NCI-H460 (cell line): Measurements from ENCODE around the gene TBCE. TPM values are rescaled to one million over a fixed set of nuclear protein-coding genes. Genes with fewer than 3 reads are reported as not detected.
"Not testable (repeated sequence)": the region's sequence is repeated elsewhere in the genome, so short reads cannot be mapped to it uniquely, and the experiment has no call there.

Source experiments
- DNase-seq: peaks from one replicate; pipeline ENCODE4 v3.0.0-alpha.2; 2016; ENCODE audit warnings: low read depth; ENCODE audit errors: extremely low read depth
- total RNA-seq: library from RNA; depleted of rRNA; stranded (reverse); fragments of >200 nt; shearing (Covaris generic); gene quantifications from 2 replicates; pipeline ENCODE4 v1.2.3, GENCODE V29; 2014

The TBCE gene
- total RNA-seq, 1 experiment from 2014 or later: 73.3 TPM

GRCh38 chr1:235448616-235449015 is 81.4 kb downstream of the TBCE start:
- DNase-seq: no peak

- no peak for DNase-seq
Observed at GRCh38 chr1:235450433-235450832, 83.2 kb downstream of the TBCE start.

- DNase-seq: no peak
Observed at GRCh38 chr1:235450886-235451483, 83.8 kb downstream of the TBCE start.

- DNase-seq: no peak
Observed at GRCh38 chr1:235454021-235454420, 86.8 kb downstream of the TBCE start.

- DNase-seq: no peak
Observed at GRCh38 chr1:235455097-235455496, 87.9 kb downstream of the TBCE start.

GRCh38 chr1:235455823-235456222 is 88.6 kb downstream of the TBCE start:
- DNase-seq: no peak

- not testable (repeated sequence) for DNase-seq
Observed at GRCh38 chr1:235457856-235458255, 90.6 kb downstream of the TBCE start.

GRCh38 chr1:235460770-235461169 is 93.5 kb downstream of the TBCE start:
- no peak for DNase-seq

- DNase-seq: no peak
Observed at GRCh38 chr1:235461954-235462353, 94.7 kb downstream of the TBCE start.

- not testable (repeated sequence) for DNase-seq
Observed at GRCh38 chr1:235462832-235463231, 95.6 kb downstream of the TBCE start.

GRCh38 chr1:235465066-235465465 is 97.8 kb downstream of the TBCE start:
- DNase-seq: no peak

GRCh38 chr1:235468004-235468403 is 100.8 kb downstream of the TBCE start:
- no peak for DNase-seq

GRCh38 chr1:235468970-235469369 is 101.7 kb downstream of the TBCE start:
- no peak for DNase-seq

- not testable (repeated sequence) for DNase-seq
Observed at GRCh38 chr1:235469897-235470296, 102.7 kb downstream of the TBCE start.

GRCh38 chr1:235470741-235471439 is 103.7 kb downstream of the TBCE start:
- no peak for DNase-seq

- DNase-seq: no peak
Observed at GRCh38 chr1:235473806-235474205, 106.6 kb downstream of the TBCE start.

GRCh38 chr1:235483090-235483489 is 115.9 kb downstream of the TBCE start:
- no peak for DNase-seq

GRCh38 chr1:235485558-235485957 is 118.3 kb downstream of the TBCE start:
- no peak for DNase-seq

GRCh38 chr1:235486321-235486720 is 119.1 kb downstream of the TBCE start:
- no peak for DNase-seq

GRCh38 chr1:235491644-235492043 is 124.4 kb downstream of the TBCE start:
- DNase-seq: no peak

GRCh38 chr1:235494531-235494930 is 127.3 kb downstream of the TBCE start:
- no peak for DNase-seq

- DNase-seq: no peak
Observed at GRCh38 chr1:235495030-235495429, 127.8 kb downstream of the TBCE start.

GRCh38 chr1:235495551-235495950 is 128.3 kb downstream of the TBCE start:
- DNase-seq: no peak
